Activated T-helper 1 cell treated with anti-CD3 and anti-CD28 coated beads, Interleukin-12 subunit alpha, Interleukin-12 subunit beta, Interleukin-2, Interleukin-4 antibody, amounts not matched to agents 30 ng/mL and 10 ng/mL and 1 ng/mL, durations not matched to agents 14 hours and 24 hours and 36 hours (primary cell): ENCODE results near the gene S100A3. TPM values are rescaled to one million over a fixed set of nuclear protein-coding genes. Genes with fewer than 3 reads are reported as not detected.
"Not testable (repeated sequence)": the region's sequence is repeated elsewhere in the genome, so short reads cannot be mapped to it uniquely, and the experiment has no call there.

Source experiments
- DNase-seq: peaks from one replicate; pipeline ENCODE4 v3.0.0; 2021; ENCODE audit warnings: low spot score
- H3K27ac Mint-ChIP-seq: one replicate; pipeline ENCODE4 v1.8.0; 2021; ENCODE audit warnings: mild to moderate bottlenecking, mixed read lengths
- H3K27me3 Mint-ChIP-seq: one replicate; pipeline ENCODE4 v1.8.0; 2022; ENCODE audit warnings: mild to moderate bottlenecking, moderate library complexity, mixed read lengths; ENCODE audit not compliant: insufficient read depth
- H3K36me3 Mint-ChIP-seq: one replicate; pipeline ENCODE4 v1.8.0; 2021; ENCODE audit warnings: low read depth, mixed read lengths
- H3K4me1 Mint-ChIP-seq: one replicate; pipeline ENCODE4 v1.8.0; 2021; ENCODE audit warnings: low read depth, mixed read lengths
- H3K4me3 Mint-ChIP-seq: one replicate; pipeline ENCODE4 v1.8.0; 2021; ENCODE audit warnings: mild to moderate bottlenecking, moderate library complexity, mixed read lengths
- H3K9me3 Mint-ChIP-seq: one replicate; pipeline ENCODE4 v1.8.0; 2021; ENCODE audit warnings: mixed read lengths
- intact Hi-C: fragments of 100-400 bp; cut with micrococcal nuclease; formaldehyde crosslinking; loops from one replicate; pipeline ENCODE4 v1.15.1; 2024
- total RNA-seq: library from RNA; stranded (reverse); gene quantifications from 2 replicates; pipeline ENCODE4 v1.2.3, GENCODE V29; 2022

The S100A3 gene
- total RNA-seq: not detected in 2 replicates

DNA sequence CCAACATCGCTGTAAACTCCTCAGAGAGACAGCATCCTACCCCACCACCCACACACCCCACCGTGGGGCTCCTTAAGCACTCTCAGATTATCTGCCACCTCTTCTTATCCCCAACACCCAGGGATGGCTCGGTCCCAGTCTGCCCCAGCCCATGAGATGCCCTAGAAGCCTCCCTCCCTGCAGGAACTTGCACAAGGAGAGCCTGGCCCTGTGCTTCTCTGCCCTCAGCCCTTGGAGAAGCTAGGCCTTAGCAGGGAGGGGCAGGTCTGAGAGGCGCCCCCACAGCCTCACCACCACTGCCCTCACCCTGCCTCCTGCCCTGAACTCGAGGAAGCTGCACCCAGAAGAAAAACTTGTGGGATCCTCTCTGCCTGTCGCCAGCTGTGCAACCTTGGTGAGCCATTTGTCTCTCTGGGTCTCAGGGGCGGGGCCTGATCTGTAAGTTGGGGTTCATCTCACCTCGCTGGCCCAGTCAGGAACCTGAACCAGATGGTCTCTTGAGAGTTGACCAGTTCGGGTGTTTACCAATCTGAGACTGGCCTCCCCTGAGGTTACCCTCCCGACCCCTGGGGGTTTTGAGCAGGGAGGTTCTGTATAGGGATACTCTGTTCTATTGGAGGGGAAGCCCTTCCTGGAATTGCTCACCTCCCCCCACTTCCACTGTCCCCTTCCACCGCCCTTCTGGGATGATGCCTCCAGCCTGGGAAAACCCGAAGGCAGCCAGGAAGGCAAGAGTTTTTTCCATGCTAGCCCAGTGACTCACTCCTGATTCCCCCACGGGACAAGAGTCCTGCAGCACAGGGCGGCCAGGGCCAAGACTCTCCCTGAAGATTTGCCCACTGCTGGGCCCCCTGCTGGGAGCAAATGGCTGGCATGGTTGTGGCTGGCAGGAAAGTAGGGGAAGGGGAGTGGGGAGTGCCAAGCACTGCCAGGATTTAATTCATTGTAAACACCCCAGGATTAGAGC is at the start of gene S100A3:
Gene S100A3 (minus strand): TSS at position 537 of the 967 bp plus-strand sequence. CDS start 773 bp downstream, outside the sequence.
- Mint-ChIP-seq H3K4me1 (peaks cover 52% of the 10 kb centered on the region), H3K9me3 (no peaks in the 10 kb centered on the region), H3K36me3 (peaks cover 8% of the 10 kb centered on the region), H3K27ac (peak within 1 kb of the TSS; percentile 50), H3K4me3 (no peak within 1 kb of the TSS), H3K27me3 (peaks cover 4% of the 10 kb centered on the region)
- DNase-seq: no peak
- intact Hi-C loops: loop anchor here (10.0 kb wide), 1 partner anchor 416 kb away; the partner anchor contains the start of genes CREB3L4 and SLC39A1

DNA sequence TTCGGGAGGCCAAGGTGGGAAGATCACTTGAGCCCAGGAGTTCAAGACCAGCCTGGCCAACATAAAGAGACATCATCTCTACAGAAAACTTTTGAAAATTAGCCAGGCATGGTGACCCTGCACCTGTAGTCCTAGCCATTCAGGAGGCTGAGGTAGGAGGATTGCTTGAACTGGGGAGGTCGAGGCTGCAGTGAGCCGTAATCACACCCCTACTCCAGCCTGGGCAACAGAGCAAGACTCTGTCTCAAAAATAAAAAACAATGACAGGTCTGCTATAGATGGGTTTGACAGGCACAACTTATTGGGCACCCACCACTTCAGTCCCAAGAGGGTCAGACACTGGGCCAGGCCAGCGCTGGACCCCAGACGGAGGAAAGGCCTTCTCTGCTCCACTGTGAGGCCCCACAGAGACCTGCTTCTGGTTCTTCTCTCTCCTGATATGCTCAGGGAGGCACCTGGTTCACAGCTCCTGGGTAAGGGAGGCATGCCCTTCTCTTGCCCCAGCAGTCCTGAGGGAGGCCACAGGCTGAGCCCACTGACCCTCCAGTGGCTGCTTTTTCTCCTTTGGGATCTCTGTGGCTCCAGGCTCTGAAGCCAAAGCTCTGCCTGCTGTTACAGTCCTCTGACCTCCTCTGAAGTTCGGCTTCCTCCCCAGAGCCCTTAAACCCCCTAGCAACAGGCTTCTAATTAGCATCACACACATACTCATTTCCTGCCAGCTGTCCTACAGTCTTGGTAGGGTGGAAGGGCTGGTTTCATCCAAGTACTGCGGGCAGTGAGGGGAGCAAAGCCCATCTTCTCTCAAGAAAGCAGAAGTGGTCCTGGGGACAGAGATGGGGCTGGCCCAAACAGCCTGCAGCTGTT is 49.5 kb upstream of the S100A3 start:
- H3K27ac Mint-ChIP-seq: peak overlapping the region; percentile 37
- no peak for DNase-seq
- H3K4me3 Mint-ChIP-seq: no peak overlapping the region
- peaks cover 13% of the 10 kb centered on the region for H3K4me1 Mint-ChIP-seq
- peaks cover 2% of the 10 kb centered on the region for H3K27me3 Mint-ChIP-seq
- intact Hi-C loops: no loop called here
- no peaks in the 10 kb centered on the region for H3K36me3 Mint-ChIP-seq
- no peaks in the 10 kb centered on the region for H3K9me3 Mint-ChIP-seq

GRCh38 chr1:153597206-153597605 is 48.1 kb upstream of the S100A3 start:
- Mint-ChIP-seq H3K9me3 (no peaks in the 10 kb centered on the region), H3K4me1 (peaks cover 9% of the 10 kb centered on the region), H3K4me3 (no peak overlapping the region), H3K36me3 (no peaks in the 10 kb centered on the region), H3K27ac (no peak overlapping the region), H3K27me3 (peaks cover 2% of the 10 kb centered on the region)
- DNase-seq: no peak
- intact Hi-C loops: loop anchor here (1.0 kb wide), 1 partner anchor 24 kb away; no protein-coding TSS in a partner anchor

DNA sequence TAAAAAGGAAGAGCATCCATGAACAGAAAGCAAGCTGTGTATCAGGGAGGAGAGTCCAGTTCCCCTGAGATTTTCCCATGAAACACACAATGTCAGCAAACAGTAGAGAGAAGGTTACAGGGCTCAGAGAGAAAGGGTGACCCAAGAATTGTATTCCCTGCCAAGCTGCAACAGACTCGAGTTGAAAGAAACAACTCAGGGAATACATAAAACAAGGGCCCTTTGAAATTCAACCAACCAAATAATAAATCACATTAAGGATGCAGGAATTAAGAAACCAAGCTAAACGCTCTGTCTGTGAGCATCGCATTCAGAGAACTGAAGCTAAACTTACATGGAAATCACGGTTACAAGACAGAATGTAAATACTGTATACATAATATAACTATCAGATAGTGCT is 43.7 kb upstream of the S100A3 start:
- Mint-ChIP-seq H3K4me1 (no peaks in the 10 kb centered on the region), H3K4me3 (no peak overlapping the region), H3K36me3 (no peaks in the 10 kb centered on the region), H3K27ac (no peak overlapping the region), H3K27me3 (peaks cover 3% of the 10 kb centered on the region), H3K9me3 (no peaks in the 10 kb centered on the region)
- intact Hi-C loops: no loop called here
- DNase-seq: no peak

DNA sequence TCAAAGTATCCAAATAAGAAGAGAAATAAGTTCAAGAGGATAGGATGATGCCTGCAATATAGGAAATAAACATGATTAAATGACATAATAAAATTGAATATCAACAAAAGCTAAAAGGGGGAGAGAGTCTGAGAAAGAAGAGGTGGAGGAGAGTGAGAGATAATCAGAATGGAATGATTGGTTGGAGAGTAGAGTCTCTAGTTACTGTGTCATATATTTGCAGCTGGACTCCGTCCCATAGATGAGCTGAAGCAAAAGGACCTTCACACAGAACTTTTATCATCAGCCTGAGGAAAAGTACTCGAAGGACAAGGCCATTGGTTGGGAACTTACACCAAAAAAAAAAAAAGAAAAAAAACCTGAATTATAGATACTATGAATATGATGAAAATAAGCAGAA is 39.4 kb upstream of the S100A3 start:
- H3K27me3 Mint-ChIP-seq: peaks cover 12% of the 10 kb centered on the region
- no peaks in the 10 kb centered on the region for H3K36me3 Mint-ChIP-seq
- intact Hi-C loops: no loop called here
- H3K4me3 Mint-ChIP-seq: no peak overlapping the region
- H3K4me1 Mint-ChIP-seq: no peaks in the 10 kb centered on the region
- no peak for DNase-seq
- no peaks in the 10 kb centered on the region for H3K9me3 Mint-ChIP-seq
- H3K27ac Mint-ChIP-seq: no peak overlapping the region

DNA sequence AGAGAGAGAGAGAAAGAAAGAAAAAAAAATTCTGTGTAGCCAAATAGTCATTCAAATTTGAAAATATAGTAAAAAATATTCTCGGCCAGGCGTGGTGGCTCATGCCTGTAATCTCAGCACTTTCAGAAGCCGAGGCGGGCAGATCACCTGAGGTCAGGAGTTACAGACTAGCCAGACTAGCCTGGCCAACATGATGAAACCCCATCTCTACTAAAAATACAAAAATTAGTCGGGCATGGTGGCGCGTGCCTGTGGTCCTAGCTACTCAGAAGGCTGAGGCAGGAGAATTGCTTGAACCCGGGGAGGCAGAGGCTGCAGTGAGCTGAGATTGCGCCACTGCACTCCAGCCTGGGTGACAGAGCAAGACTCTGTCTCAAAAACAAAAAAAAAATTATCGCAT is 39.0 kb upstream of the S100A3 start:
- H3K9me3 Mint-ChIP-seq, H3K36me3 Mint-ChIP-seq, H3K27ac Mint-ChIP-seq, H3K4me1 Mint-ChIP-seq, DNase-seq, H3K4me3 Mint-ChIP-seq, intact Hi-C loops: not testable (repeated sequence)
- peaks cover 12% of the 10 kb centered on the region for H3K27me3 Mint-ChIP-seq

DNA sequence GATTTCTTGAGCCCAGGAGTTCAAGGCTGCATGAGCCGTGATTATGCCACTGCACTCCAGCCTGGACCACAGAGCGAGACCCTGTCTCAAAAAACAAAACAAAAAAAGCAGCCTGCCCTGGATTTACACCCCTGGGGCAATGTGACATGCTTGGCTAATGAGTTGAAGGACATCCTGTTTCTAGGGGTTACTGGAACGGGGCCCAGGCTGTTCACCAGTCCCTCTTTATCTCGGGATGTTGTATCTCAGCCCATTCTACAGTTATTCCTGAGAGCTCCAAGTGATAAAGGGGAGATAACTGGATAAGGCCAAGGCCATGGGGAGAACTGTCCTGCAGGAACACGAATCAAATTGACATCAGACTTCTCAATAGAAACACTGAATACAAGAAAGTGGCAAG is 38.3 kb upstream of the S100A3 start:
- intact Hi-C loops: no loop called here
- H3K9me3 Mint-ChIP-seq: no peaks in the 10 kb centered on the region
- no peak overlapping the region for H3K4me3 Mint-ChIP-seq
- H3K4me1 Mint-ChIP-seq: no peaks in the 10 kb centered on the region
- no peak for DNase-seq
- H3K27me3 Mint-ChIP-seq: peaks cover 12% of the 10 kb centered on the region
- H3K27ac Mint-ChIP-seq: no peak overlapping the region
- no peaks in the 10 kb centered on the region for H3K36me3 Mint-ChIP-seq

DNA sequence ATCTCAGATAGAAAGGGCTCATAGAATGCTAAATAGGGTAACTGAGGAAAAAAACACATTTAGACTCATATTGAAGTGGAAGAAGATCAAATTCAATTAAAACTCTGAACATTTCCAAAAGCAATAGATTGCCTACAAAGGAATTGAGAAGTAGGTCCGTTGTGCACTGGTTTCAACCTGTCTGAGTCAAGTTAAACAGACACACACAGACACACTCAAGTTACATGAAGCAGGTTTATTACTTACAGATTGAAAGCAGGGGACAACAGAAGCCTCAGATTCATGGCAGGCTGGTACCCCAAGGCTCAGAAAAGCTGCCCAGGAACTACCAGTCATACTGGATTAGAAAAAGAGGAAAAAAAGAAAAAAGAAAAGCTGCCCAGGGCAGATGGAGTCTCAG is 37.3 kb upstream of the S100A3 start:
- Mint-ChIP-seq H3K4me1 (no peaks in the 10 kb centered on the region), H3K36me3 (no peaks in the 10 kb centered on the region), H3K27ac (no peak overlapping the region), H3K4me3 (no peak overlapping the region), H3K27me3 (peaks cover 12% of the 10 kb centered on the region), H3K9me3 (no peaks in the 10 kb centered on the region)
- intact Hi-C loops: no loop called here
- no peak for DNase-seq

- no peaks in the 10 kb centered on the region for H3K4me1 Mint-ChIP-seq
- no peak overlapping the region for H3K27ac Mint-ChIP-seq
- H3K36me3 Mint-ChIP-seq: no peaks in the 10 kb centered on the region
- H3K4me3 Mint-ChIP-seq: no peak overlapping the region
- DNase-seq: no peak
- peaks cover 12% of the 10 kb centered on the region for H3K27me3 Mint-ChIP-seq
- no peaks in the 10 kb centered on the region for H3K9me3 Mint-ChIP-seq
- intact Hi-C loops: no loop called here
Measured at GRCh38 chr1:153585006-153585405, 35.9 kb upstream of the S100A3 start.

GRCh38 chr1:153583976-153584375 is 34.9 kb upstream of the S100A3 start:
- Mint-ChIP-seq H3K4me1 (no peaks in the 10 kb centered on the region), H3K9me3 (no peaks in the 10 kb centered on the region), H3K4me3 (no peak overlapping the region), H3K36me3 (no peaks in the 10 kb centered on the region), H3K27ac (no peak overlapping the region), H3K27me3 (peaks cover 15% of the 10 kb centered on the region)
- no peak for DNase-seq
- intact Hi-C loops: loop anchor here (1.0 kb wide), 1 partner anchor 21 kb away; no protein-coding TSS in a partner anchor

GRCh38 chr1:153583514-153583913 is 34.5 kb upstream of the S100A3 start:
- H3K9me3 Mint-ChIP-seq, H3K4me3 Mint-ChIP-seq, H3K36me3 Mint-ChIP-seq, intact Hi-C loops, DNase-seq, H3K4me1 Mint-ChIP-seq, H3K27ac Mint-ChIP-seq: not testable (repeated sequence)
- peaks cover 19% of the 10 kb centered on the region for H3K27me3 Mint-ChIP-seq

DNA sequence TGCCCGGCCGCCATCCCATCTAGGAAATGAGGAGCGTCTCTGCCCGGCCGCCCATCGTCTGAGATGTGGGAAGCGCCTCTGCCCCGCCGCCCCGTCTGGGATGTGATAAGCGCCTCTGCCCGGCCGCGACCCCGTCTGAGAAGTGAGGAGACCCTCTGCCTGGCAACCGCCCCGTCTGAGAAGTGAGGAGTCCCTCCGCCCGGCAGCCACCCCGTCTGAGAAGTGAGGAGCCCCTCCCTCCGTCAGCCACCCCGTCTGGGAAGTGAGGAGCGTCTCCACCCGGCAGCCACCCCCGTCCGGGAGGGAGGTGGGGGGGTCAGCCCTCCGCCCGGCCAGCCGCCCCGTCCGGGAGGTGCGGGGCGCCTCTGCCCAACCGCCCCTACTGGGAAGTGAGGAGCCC is 33.8 kb upstream of the S100A3 start:
- H3K4me1 Mint-ChIP-seq, DNase-seq, intact Hi-C loops, H3K27ac Mint-ChIP-seq, H3K36me3 Mint-ChIP-seq, H3K9me3 Mint-ChIP-seq, H3K4me3 Mint-ChIP-seq: not testable (repeated sequence)
- H3K27me3 Mint-ChIP-seq: peaks cover 26% of the 10 kb centered on the region

DNA sequence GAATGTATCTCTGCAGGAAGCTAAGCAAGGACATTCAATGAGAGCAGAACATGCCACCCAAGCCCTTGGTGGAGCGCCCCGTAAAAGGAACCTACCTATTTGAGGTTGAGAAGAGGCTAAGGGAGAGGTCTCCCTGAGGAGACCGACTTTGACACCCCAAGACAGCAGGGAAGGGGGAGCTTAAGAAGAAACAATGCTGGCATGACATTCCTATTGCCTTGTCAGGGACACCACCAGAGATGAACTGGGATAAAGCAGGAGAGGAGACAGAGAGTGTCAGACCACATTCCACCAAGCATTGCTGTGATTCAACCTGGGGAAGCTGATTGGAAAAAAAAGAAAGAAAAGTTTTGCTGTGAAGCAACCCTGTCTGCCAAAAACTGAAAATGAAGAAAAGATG is 29.9 kb upstream of the S100A3 start:
- intact Hi-C loops: no loop called here
- no peaks in the 10 kb centered on the region for H3K9me3 Mint-ChIP-seq
- DNase-seq: no peak
- no peak overlapping the region for H3K4me3 Mint-ChIP-seq
- H3K27me3 Mint-ChIP-seq: peaks cover 26% of the 10 kb centered on the region
- H3K4me1 Mint-ChIP-seq: no peaks in the 10 kb centered on the region
- H3K36me3 Mint-ChIP-seq: no peaks in the 10 kb centered on the region
- no peak overlapping the region for H3K27ac Mint-ChIP-seq
